ENCODE results near the gene CCDC141.

CCDC141 gene

DNA sequence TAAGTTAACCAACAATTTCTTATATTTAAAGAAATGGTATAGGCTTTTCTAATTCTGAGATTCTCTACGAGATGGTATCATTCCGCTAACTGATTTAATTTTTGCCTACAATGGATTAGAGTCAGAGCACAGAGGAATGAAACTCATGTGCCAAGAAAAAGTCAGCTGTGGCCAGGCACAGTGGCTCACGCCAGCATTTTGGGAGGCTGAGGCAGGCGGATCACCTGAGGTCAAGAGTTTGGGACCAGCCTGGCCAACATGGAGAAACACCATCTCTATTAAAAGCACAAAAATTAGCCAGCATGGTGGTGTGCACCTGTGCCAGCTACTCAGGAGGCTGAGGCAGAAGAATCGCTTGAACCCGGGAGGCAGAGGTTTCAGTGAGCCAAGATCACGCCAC, 225.8 kb downstream of the CCDC141 start:
- DNase-seq, result no peak

DNA sequence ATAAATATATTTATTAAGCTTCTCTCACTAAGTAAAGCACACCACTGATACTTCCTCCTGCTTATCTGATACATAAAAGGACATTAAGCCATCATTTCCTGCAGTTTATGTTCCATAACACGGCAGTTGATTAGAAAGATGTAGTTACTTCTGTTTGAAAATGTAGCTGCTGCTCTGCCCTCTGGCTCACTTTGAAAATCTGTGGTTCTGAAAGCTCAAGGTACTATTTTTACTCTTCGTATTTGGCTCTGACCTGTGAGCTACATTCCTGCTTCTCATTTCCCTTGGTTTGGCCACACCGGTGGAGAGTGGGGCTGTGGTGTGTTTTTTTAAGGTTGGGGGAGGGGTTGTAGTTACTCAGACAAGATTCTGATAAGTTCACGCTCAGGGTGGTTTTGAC, 229.9 kb downstream of the CCDC141 start:
- DNase-seq, result no peak

DNA sequence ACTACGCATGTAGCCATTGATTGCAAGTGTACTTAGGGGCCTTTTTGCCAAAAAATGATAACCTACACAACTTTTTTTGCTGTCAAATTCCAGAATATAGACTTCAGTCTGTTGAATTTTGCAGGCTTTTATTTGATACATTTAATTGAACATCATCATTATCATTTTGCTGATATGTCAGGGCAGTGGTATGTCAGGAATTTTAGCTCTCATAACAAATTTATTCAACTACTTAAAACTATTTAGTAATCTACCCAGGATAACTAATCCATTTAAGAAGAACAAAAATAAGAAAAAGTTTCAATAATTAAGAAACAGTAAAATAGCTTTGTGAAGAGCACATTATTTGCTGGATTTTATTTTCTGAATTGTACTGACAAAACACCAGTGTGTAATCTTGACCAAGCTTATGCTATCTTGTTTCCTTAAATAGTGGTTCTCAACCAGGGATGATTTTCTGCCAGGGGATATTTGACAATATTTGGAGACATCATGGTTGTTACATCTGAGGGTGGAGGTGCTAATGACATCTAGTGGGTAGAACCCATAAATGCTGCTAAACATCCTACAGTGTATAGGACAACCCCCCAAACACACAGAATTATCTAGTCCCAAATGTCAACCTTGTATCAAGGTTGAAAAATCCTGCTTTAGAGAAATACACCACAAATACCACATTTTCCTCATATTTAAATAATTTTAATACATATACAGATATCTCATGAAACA, 230.6 kb downstream of the CCDC141 start:
- no peak for DNase-seq

DNA sequence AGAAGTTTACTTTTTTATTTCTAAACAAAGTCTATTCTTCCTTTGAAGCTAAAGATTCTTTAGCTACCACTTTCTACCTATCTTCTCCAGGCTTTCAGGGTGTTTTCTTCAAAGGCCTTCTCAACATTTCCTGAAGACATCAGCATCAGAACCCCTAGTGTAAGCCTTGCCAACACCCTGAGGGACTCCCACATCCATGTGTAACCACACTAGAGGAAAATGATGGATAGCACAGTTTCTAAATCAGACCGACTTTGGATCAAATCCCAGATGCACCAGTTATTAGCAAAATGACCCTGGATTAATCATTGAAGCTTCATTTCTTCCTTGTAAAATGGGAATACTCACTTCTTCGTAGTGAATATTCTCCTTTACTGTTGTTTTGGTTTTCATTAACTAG, 238.0 kb downstream of the CCDC141 start:
- no peak for DNase-seq

- DNase-seq, result no peak
Observed at GRCh38 chr2:178811045-178811444, 238.9 kb downstream of the CCDC141 start.

- no peak for DNase-seq
Observed at GRCh38 chr2:178810422-178810821, 239.5 kb downstream of the CCDC141 start.

- no peak for DNase-seq
Observed at GRCh38 chr2:178807227-178808008, 242.5 kb downstream of the CCDC141 start, which contains the start of gene TTN. TSS of gene TTN (minus strand) at chr2:178807423. CDS start at chr2:178804642, 2,781 bp downstream.

DNA sequence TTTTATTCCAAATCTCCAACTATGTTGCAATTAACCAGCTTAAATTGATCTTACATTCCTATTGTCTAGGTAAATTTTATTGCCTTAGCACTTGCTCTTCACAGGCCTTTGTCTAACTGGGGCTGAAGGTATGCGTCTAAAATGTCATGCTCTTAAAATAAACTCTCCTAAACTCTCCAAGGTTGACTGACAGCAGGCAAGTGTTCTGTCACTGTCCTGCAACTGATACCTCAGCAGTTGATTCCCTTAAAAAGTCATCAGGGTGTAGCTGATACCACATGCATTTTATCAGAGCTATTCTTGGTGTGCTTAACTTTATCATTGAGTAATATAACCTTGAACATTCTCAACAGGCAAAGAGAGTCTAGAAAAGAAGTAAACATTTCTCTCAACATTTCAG, 243.4 kb downstream of the CCDC141 start:
- no peak for DNase-seq

DNA sequence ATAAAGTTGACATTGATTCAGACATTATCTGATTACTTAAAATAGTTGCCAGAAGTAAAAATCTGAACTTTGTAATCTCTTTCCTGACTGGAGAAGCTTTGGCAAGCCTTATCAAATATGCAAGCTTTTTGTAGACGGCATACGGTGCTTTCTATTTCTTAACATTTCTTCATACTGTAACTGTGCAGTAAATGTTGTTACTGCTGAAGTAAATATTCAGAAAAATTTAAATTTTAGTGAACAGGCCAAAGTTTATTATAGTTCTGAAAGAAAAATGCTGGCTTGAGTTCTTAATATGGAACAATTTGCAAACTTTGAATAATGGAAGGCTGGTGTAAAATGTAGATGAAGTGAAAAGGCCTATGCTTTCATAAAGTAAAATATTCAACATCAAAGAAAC, 244.5 kb downstream of the CCDC141 start:
- no peak for DNase-seq

- no peak for DNase-seq
Observed at GRCh38 chr2:178804791-178805190, 245.1 kb downstream of the CCDC141 start.

DNA sequence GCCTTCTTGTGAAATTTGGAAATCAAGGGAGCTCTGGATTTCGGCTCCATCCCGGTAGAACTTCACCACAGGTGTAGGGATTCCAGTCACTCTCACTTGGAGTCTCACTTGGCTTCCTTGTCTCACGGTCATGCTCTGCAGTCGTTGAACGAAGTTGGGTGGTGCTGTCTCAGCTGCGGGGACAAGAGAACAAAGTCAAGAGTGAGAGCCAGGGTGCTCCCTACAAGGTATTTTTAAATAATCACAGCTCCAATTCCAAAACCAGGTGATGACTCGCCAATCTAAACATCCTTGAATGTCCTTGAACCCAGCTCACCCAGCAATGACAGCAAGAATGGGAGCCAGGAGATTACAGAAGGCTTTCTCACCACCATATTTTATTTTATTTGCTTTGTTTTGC, 249.4 kb downstream of the CCDC141 start:
- DNase-seq, result no peak

GRCh38 chr2:178799305-178799704, 250.6 kb downstream of the CCDC141 start:
- DNase-seq, result no peak

DNA sequence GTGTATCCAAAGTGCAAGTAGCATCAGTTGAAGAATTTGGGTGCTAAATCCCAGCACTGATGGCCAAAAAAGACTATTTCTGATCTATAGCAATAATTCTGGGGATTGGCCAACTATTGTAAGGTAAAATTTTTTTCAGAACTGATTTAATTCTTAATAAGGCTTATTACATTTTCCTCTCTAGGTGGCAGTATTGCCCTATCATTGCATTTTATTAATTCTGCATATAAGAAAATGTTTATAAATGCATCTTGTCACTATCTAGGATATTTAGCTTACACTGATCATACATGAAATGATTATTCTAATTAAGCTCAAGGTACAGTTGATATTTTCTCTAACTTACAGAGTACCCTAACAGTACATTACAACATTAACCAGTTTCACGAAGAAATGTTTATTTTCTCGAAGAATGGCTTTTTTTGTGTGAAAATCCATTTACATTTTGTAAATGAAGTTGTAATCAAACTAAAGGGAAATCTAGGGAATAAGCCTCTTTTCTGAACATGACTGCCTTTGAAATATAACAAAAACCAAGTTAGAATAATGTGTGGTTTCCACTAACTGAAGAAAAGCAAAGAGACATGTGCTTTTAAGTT, 253.8 kb downstream of the CCDC141 start:
- no peak for DNase-seq

DNA sequence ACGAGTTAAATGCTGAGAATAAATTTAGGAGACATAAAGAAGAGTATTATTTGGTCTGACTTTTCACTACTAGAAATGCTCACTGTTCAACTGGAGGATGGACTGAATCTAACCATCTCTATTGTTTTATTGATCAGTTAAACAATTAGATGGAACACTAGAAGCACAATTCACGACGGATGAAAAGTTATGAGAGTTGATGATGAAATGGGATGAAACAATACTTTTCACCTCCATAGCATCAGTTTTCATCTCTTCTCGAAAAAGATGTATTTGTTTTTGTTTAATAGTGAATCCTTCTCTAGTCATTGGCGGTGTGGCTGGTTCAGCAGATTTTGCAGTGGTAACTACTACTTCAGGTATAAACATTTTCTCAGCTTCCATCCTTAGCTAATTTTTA, 262.0 kb downstream of the CCDC141 start:
- DNase-seq, result no peak

GRCh38 chr2:178787155-178787554, 262.8 kb downstream of the CCDC141 start:
- no peak for DNase-seq

- no peak for DNase-seq
Observed at GRCh38 chr2:178783889-178784288, 266.0 kb downstream of the CCDC141 start.

DNA sequence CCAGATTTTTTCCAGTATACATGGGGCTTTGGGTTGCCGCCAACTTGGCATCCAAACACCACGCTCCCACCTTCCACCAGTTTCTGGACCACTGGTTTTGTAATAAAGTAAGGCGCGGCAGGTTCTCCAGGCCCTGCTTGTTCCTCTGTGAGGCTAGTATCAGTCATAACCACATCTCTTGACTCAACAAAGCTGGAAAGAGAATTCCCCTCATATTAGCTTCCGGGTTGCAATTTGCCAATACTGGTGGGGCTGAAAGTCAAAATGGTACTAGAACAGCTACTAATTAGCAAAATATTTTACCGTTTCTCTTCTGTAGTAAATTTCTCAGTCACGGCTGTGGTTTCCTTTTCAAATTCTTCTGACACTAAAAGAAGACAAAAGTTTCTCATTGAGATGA, 267.7 kb downstream of the CCDC141 start:
- no peak for DNase-seq

Measured in activated CD4-positive, alpha-beta T cell treated with anti-CD3 and anti-CD28 coated beads for 48 hours (primary cell).